ENCODE data around the gene FEV.

The FEV gene

GRCh38 chr2:219022616-219023015 is 37.6 kb upstream of the FEV start:
- TF ChIP-seq CTCF (conservative IDR thresholded peaks at IDR 0.05; ENCODE audit: low read depth, low read length): no peak
- DNase-seq (ENCODE audit: low read depth): no peak
- no peak overlapping the region for H3K4me3 ChIP-seq (ENCODE audit: low read depth, low read length)

- no peak overlapping the region for H3K4me3 ChIP-seq (ENCODE audit: low read depth, low read length)
- DNase-seq (ENCODE audit: low read depth): no peak
- TF ChIP-seq CTCF (conservative IDR thresholded peaks at IDR 0.05; ENCODE audit: low read depth, low read length): no peak
These were observed 37.1 kb upstream of the FEV start for GRCh38 chr2:219022041-219022440.

GRCh38 chr2:219021591-219021990 is 36.6 kb upstream of the FEV start:
- no peak for DNase-seq (ENCODE audit: low read depth)
- no peak overlapping the region for H3K4me3 ChIP-seq (ENCODE audit: low read depth, low read length)
- TF ChIP-seq CTCF (conservative IDR thresholded peaks at IDR 0.05; ENCODE audit: low read depth, low read length): no peak

- no peak overlapping the region for H3K4me3 ChIP-seq (ENCODE audit: low read depth, low read length)
- no peak for TF ChIP-seq CTCF (conservative IDR thresholded peaks at IDR 0.05; ENCODE audit: low read depth, low read length)
- DNase-seq (ENCODE audit: low read depth): peak; percentile 9
These were observed 35.8 kb upstream of the FEV start for GRCh38 chr2:219020604-219021365.

GRCh38 chr2:219019436-219019835 is 34.5 kb upstream of the FEV start:
- TF ChIP-seq CTCF (conservative IDR thresholded peaks at IDR 0.05; ENCODE audit: low read depth, low read length): no peak
- DNase-seq (ENCODE audit: low read depth): no peak
- H3K4me3 ChIP-seq (ENCODE audit: low read depth, low read length): no peak overlapping the region

- no peak overlapping the region for H3K4me3 ChIP-seq (ENCODE audit: low read depth, low read length)
- no peak for DNase-seq (ENCODE audit: low read depth)
- no peak for TF ChIP-seq CTCF (conservative IDR thresholded peaks at IDR 0.05; ENCODE audit: low read depth, low read length)
These were observed 33.7 kb upstream of the FEV start for GRCh38 chr2:219018726-219019125.

- no peak overlapping the region for H3K4me3 ChIP-seq (ENCODE audit: low read depth, low read length)
- no peak for DNase-seq (ENCODE audit: low read depth)
- TF ChIP-seq CTCF (conservative IDR thresholded peaks at IDR 0.05; ENCODE audit: low read depth, low read length): no peak
These were observed 33.3 kb upstream of the FEV start for GRCh38 chr2:219018286-219018685.
